Measurements from ENCODE around the gene TMEM43.

TMEM43 gene

DNA sequence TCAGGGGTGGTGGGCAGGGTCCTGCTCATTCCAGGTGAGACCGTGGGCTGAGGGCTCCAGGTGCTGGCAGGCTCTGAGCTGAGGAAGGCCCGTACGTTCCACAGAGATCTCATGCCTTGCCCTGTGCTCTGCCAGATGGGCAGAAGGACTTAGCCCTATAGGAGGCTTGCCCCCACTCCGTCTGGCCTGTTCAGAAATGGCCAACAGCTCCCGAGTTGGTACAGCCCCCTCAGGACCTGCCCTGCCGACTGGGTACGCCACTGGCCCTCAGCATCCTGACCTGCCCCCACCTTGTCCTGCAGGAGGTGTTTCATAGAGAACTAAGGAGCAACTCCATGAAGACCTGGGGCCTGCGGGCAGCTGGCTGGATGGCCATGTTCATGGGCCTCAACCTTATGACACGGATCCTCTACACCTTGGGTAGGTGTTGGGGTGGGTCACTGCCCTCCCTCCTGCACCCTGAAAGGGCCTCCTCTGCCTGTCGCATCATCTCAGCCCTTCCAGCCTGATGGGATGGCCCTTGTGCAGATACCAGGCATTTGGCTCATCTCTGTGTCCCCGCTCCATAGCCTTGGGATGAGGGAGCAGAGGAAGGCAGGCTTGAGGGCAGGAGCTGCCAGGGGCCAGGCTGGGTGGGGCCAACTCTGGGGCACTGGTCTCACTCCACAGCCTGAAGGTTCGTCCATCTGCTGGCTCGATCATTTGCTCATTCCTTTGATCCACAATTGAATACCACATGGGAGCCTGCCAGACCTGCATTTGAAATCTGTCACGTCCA is 14.2 kb downstream of the TMEM43 start:
- no peak for DNase-seq

GRCh38 chr3:14139771-14140170 is 14.9 kb downstream of the TMEM43 start:
- no peak for DNase-seq

DNA sequence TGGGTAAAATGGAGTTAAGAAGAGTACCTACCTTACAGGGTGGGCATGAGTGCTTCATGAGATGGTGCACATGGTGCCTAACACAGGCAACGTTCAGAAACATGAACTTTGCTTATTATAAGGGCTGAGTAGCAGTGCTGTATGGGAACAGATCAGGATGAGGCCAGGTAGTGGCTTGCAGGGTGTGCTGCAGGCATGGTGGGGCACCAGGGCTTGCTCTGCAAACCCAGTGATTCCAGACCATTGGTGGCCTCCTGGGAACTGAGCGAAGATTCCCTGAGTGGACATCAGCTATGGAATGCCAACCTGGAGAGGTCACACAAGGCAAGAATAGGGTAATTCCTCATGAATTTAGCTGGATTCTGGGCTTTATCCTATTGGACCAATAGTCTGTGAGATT is 15.8 kb downstream of the TMEM43 start:
- DNase-seq: no peak

DNA sequence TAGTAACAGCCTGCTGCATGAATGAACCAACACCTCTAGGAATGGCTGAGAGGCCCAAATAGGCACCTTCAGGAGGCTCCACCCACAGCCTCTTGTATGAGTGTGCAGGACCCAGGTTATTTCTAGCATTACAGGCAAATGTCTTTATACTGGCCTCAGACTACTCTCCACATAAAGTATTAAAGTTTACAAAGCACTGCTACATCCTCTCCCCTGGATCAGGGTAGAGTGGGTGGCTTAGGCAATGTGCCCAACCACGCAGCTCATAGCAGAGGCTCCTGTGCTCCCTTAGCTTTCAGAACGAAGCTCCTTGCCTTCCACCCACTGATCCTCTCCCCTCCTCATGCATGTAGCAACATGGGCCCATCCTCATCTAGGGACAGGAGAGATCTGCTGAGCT is 16.3 kb downstream of the TMEM43 start:
- no peak for DNase-seq

GRCh38 chr3:14141602-14142341 is 16.9 kb downstream of the TMEM43 start:
- DNase-seq: no peak

GRCh38 chr3:14142567-14143270 is 17.9 kb downstream of the TMEM43 start:
- DNase-seq: no peak

- peak in 1 of 2 experiments; percentile 27 for DNase-seq
Observed at GRCh38 chr3:14143271-14144225, 18.7 kb downstream of the TMEM43 start.

- DNase-seq: peak; percentile 92 to 96
Observed at GRCh38 chr3:14144423-14145075, 19.7 kb downstream of the TMEM43 start.

DNA sequence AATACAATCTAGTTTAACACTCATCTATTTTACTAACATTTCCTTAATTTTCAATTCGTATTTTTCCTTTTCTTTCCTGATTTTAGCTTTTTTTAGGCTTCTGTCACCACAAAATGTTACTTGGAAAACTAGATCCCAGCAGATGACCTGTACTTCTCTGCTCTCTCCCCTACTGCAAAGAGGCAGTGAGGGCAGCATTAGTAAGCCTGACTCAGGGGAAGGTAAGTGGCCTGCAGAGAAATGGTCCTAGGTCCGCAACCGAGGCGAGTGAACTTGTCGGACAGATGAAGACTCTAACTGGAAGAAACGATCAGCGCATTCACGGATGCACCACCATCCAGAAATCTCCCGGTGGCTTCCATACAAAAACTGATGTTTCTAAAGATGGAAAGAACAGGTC is 20.4 kb downstream of the TMEM43 start:
- peak in 1 of 2 experiments; percentile 8 for DNase-seq

- DNase-seq: no peak
Observed at GRCh38 chr3:14145670-14146380, 21.0 kb downstream of the TMEM43 start.

- no peak for DNase-seq
Observed at GRCh38 chr3:14146381-14147065, 21.7 kb downstream of the TMEM43 start.

DNA sequence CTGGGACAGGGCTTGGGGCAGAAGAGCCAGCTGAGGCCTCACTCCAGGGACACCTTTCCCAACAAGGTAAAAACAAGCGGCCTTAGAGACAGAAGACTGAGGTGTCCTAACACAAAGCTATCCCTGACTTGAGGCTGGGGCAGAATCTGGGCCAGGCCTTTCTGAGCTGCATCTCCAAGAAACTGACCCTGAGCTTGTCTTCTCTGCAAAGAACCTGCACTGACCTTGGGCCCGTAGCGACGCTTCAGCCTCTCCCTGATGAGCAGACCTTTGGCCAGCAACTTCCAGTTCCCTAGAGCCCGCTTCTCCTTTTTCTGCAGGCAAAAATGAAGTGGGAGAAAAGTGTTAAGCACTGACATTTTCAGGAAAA is 22.2 kb downstream of the TMEM43 start:
- no peak for DNase-seq

DNA sequence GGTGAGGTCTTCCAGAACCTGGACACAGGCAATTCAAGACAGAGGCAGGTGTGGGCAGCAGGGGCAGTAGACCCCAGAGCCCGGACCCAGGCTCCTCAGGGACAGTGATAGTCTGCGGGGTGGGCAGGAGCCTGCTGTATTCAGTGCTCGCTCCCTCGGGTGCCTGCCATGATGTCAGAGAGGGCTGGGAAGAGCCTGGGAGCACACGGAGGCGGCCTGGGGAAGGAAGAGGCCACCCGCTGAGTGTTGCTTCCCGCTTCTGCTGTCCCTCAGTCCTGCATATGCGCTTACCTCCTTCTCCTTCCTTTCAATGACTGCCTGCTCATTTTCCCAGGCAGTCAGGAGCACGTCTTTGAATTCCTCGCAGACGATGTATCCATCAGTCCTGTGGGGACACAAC is 22.8 kb downstream of the TMEM43 start:
- no peak for DNase-seq

DNA sequence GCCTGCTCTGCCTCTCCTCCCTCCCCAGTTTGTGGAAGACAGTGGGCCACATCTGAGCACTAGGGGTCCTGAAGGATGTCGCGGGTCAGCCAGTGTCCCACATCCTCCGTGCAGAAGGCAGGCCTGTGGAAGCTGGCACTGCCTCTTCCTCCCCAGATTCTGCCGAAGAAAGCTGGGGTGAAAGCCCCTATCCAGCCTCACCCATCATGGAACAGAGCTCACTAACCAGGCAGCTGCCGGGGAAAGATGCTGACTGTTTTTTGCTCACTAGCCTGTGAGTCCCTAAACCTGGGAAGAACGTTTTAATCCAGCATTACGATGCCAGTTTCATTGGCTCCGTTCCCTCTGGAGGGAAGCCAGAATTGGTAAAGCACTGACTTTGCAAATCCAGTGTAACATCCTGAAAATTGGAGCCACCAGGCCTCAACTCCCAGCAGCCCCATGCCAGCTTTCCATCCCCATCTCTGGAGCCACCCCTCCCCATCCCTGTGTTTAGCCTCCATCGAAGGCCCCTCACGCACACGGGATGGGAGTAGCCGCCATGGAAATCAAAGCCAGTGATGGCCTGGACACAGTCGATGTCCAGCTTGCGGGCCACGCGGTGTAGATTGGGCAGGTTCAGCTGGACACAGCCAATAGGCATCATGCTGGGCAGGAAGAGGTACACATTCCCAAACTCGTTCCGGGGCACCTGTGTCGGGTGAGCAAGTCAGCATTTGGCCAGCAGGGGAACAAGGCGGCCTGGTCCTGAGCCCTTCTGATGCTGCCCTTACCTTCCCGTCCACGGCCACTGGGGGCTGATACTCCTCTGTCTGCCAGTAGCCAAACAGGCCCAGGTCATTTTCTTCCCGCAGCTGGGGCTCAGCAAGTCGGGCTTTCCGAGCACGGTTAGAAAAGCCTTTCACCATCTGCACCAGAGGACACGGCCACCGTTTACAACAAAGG is 23.5 kb downstream of the TMEM43 start:
- no peak for DNase-seq

DNA sequence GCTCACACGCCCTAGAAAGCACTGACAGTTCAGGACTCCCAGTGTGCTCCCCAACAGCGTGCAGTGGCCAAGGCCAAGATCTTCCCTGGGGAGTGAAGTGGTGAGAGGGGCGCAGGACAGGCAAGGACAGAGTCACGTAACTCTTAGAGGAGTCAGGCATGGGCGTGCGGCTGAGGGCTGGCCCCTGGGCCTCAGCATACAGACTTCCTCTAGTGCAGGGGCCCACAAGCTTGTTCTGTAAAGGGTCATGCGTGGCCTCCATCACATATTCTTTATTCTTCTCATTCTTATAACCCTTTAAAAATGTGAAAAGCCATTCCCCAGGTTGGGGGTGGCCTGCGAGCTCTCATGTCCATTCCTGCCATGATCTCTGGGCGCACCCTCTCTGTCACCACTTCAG is 25.2 kb downstream of the TMEM43 start:
- DNase-seq: no peak

DNA sequence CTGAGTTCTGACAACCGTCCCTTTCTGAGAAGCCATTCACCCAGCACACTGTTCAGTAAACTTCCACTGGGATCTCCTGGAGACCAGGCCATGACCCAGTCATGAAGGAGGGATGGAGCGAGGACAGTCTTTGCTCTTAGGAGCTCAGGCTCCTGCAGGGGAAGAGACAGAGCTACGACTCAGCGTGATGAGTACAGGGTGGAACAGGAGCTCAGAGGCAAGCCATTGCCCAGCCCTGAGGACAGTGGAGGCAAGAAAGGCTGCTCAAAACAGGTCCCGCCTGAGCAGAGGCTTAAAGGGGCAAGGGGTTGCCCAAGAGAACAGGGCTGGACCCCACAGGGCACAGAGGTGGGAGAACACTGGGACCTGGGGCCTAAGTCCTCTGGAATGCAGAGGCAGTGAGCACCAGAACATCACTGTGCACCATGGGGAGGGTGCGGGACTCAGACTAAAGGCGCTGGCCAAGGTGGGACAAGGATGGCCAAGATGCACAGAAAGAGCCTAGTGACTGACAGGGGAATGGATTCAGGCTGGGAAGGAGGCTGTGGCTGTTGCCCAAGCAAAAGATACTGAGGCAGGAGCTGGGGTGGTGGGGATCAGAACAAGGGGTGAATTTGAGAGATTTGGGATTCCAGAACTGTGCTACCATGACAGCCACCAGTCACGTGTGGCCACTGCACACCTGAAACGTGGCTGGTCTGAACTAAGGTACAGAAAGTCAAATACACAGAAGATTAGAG is 25.8 kb downstream of the TMEM43 start:
- DNase-seq: no peak

DNA sequence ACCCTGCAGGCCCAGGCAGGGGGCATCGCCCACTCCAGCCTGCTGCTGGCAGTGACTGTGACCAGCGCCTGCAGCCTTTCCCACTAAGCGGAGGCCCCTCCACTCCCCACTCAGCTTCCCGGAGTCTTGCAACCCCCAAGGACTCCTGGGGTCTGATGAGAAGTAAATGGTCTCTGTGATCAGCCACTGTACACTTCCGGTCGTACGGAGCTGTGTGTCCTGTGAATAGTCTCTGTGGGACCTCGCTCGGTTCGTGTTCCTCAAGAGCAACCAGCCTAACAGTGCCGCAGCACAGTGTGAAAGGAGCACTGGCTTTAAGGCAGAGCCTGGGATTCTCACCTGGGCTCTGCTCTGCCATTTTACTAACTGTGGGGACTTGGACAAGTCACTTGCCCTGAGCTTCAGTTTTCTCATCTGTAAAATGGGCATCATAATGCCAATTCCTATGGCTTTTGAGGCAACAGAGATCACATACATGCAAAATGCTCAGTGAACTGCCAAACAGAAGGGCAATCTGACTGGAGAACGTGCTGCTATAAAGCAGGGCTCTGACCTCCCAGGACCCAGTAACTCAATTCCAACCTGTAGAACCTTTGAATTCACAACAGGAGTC is 26.7 kb downstream of the TMEM43 start:
- no peak for DNase-seq

GRCh38 chr3:14152233-14152962 is 27.5 kb downstream of the TMEM43 start:
- DNase-seq: peak in 1 of 2 experiments; percentile 17

Data from Kasumi-1 (cell line).